ENCODE data around the gene OR2L2. TPM values are rescaled to one million over a fixed set of nuclear protein-coding genes. Genes with fewer than 3 reads are reported as not detected.

Gene OR2L2
- not detected for total RNA-seq

GRCh38 chr1:248029770-248030169 is at the start of gene OR2L2:
TSS of gene OR2L2 (plus strand) at chr1:248030070. CDS start at chr1:248038268, 8,198 bp downstream.
- WGBS, 2 donors = 56% methylated on average over 2 of the region's 2 CpGs
- no peak for TF ChIP-seq POLR2A (IDR thresholded peaks at IDR 0.05)
- TF ChIP-seq CTCF (IDR thresholded peaks at IDR 0.05) = no peak

GRCh38 chr1:247992986-247993385 is 36.9 kb upstream of the OR2L2 start:
- TF ChIP-seq CTCF (IDR thresholded peaks at IDR 0.05) (no peak), POLR2A (IDR thresholded peaks at IDR 0.05) (no peak)
- no peak for DNase-seq (ENCODE audit: low spot score in 2 of 2)
- no peak overlapping the region for H3K4me3 ChIP-seq (ENCODE audit: low read depth, poor library complexity, severe bottlenecking)
- intact Hi-C loops (cut with DNase I; ENCODE audit: low total_unique reads) = no loop called here
- WGBS, 2 donors = 49 to 65% methylated on average over 2 of the region's 2 CpGs

More at GRCh38 chr1:248029770-248030169, at the start of gene OR2L2:
- intact Hi-C loops (cut with DNase I; ENCODE audit: low total_unique reads) = no loop called here
- no peak within 1 kb of the TSS for H3K4me3 ChIP-seq (ENCODE audit: low read depth, poor library complexity, severe bottlenecking)
- DNase-seq (ENCODE audit: low spot score in 2 of 2) = no peak

- 29 to 49% methylated on average over 2 of the region's 2 CpGs for WGBS, 2 donors
- no peak for DNase-seq (ENCODE audit: low spot score in 2 of 2)
- intact Hi-C loops (cut with DNase I; ENCODE audit: low total_unique reads) = no loop called here
- H3K4me3 ChIP-seq (ENCODE audit: low read depth, poor library complexity, severe bottlenecking) = no peak overlapping the region
- no peak for TF ChIP-seq POLR2A (IDR thresholded peaks at IDR 0.05)
- TF ChIP-seq CTCF (IDR thresholded peaks at IDR 0.05) = no peak
These were observed 31.1 kb upstream of the OR2L2 start for GRCh38 chr1:247998811-247999210.

GRCh38 chr1:248000169-248000568 is 29.7 kb upstream of the OR2L2 start:
- H3K4me3 ChIP-seq (ENCODE audit: low read depth, poor library complexity, severe bottlenecking) = no peak overlapping the region
- intact Hi-C loops (cut with DNase I; ENCODE audit: low total_unique reads) = no loop called here
- DNase-seq (ENCODE audit: low spot score in 2 of 2) = no peak
- TF ChIP-seq POLR2A (IDR thresholded peaks at IDR 0.05) = no peak
- TF ChIP-seq CTCF (IDR thresholded peaks at IDR 0.05) = no peak
- 93 to 94% methylated on average over 1 of the region's 1 CpG for WGBS, 2 donors

GRCh38 chr1:248007778-248008177 is 22.1 kb upstream of the OR2L2 start:
- TF ChIP-seq CTCF (IDR thresholded peaks at IDR 0.05) (no peak), POLR2A (IDR thresholded peaks at IDR 0.05) (no peak)
- WGBS, 2 donors = 37 to 78% methylated on average over 1 of the region's 1 CpG
- DNase-seq (ENCODE audit: low spot score in 2 of 2) = no peak
- intact Hi-C loops (cut with DNase I; ENCODE audit: low total_unique reads) = no loop called here
- H3K4me3 ChIP-seq (ENCODE audit: low read depth, poor library complexity, severe bottlenecking) = no peak overlapping the region

GRCh38 chr1:248009681-248010080 is 20.2 kb upstream of the OR2L2 start:
- intact Hi-C loops (cut with DNase I; ENCODE audit: low total_unique reads) = no loop called here
- H3K4me3 ChIP-seq (ENCODE audit: low read depth, poor library complexity, severe bottlenecking) = no peak overlapping the region
- no peak for DNase-seq (ENCODE audit: low spot score in 2 of 2)
- TF ChIP-seq CTCF (IDR thresholded peaks at IDR 0.05) (no peak), POLR2A (IDR thresholded peaks at IDR 0.05) (no peak)
- 85 to 88% methylated on average over 3 of the region's 3 CpGs for WGBS, 2 donors

Measured in lower leg skin (tissue), 4 donors.